Peyer's patch (tissue), 4 donors: ENCODE results near the gene ZDHHC17. TPM values are rescaled to one million over a fixed set of nuclear protein-coding genes. Genes with fewer than 3 reads are reported as not detected.

Source experiments
- DNase-seq, 3 donors: peaks; one replicate each; pipeline ENCODE4 v3.0.0-alpha.2; 2017 to 2019
- H3K27ac ChIP-seq, 4 donors: fragments of 200-600 bp; sonication (generic); one replicate each; pipeline ENCODE4 v1.5.1; 2016 to 2019
- H3K27me3 ChIP-seq, 2 donors: fragments of 200-600 bp; sonication (generic); one replicate each; pipeline ENCODE4 v1.5.1; 2019
- H3K36me3 ChIP-seq, 3 donors: fragments of 200-600 bp; sonication (generic); one replicate each; pipeline ENCODE4 v1.5.1; 2016 to 2019
- H3K4me1 ChIP-seq, 4 donors: fragments of 200-600 bp; sonication (generic); one replicate each; pipeline ENCODE4 v1.5.1; 2016 to 2019
- H3K4me3 ChIP-seq, 4 donors: fragments of 200-600 bp; sonication (generic); 1 replicate in 3 of 4; 2 replicates in 1 of 4; pipeline ENCODE4 v1.5.1; 2016 to 2019; ENCODE audit warnings: mild to moderate bottlenecking in 1 of 4
- H3K9me3 ChIP-seq, 4 donors: fragments of 200-600 bp; sonication (generic); one replicate each; pipeline ENCODE4 v1.5.1; 2016 to 2019; ENCODE audit warnings: mild to moderate bottlenecking in 1 of 4
- POLR2A ChIP-seq, 2 donors: fragments of 450-650 bp; IDR thresholded peaks; one replicate each; pipeline ENCODE4 v1.5.1; 2017; ENCODE audit warnings: antibody characterized with exemption in 2 of 2, mild to moderate bottlenecking in 2 of 2, moderate library complexity in 2 of 2
- total RNA-seq, 4 donors: library from RNA; depleted of rRNA; stranded (reverse); fragments of >200 nt; gene quantifications; one replicate each; pipeline ENCODE4 v1.1.0, GENCODE V29; 2016
- TF ChIP-seq, protein P1 (sequence below), 6 experiments: fragments of 450-650 bp in 4 of 6; fragments of 200-600 bp in 2 of 6; sonication (generic) in 1 of 6; IDR thresholded peaks; one replicate each; pipeline ENCODE4 v1.5.1; 2017 to 2019; ENCODE audit warnings: antibody characterized with exemption in 6 of 6, mild to moderate bottlenecking in 3 of 6, moderate library complexity in 1 of 6

The ZDHHC17 gene
- total RNA-seq, 4 donors from 2014 or later, result 14.7 to 88.3 (median 32.5) TPM

DNA sequence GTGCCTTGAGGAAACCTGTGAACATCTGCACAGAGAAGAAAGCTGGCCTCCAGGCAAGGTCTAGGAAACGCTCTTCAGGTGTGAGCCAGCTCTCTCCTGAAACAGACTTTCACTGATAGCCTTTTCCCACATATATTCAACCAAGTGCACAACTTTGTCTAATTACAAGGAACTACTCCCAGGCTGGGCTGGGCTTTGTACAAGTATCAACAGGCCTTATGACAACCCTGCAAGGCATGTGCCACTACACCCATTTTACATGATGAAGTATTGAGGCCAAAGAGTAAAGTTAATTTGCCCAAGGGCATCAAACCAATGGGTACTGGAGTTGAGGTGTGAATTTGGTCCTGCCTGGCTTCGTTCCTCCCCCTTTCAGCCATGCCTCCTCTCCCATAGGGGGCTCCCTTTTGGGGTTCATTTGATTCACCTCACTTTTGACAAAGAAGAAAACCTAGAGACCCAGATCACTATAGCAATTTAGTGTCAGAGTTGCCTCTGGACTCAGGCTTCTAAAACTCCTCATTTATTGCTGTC, 112.8 kb downstream of the ZDHHC17 start:
- H3K36me3 ChIP-seq, result no peaks in the 10 kb centered on the region
- H3K4me1 ChIP-seq, result peaks cover 0 to 3% (median 0%) of the 10 kb centered on the region in 4 donors
- H3K27me3 ChIP-seq, result no peaks in the 10 kb centered on the region
- TF ChIP-seq POLR2A (IDR thresholded peaks at IDR 0.05), result no peak
- TF ChIP-seq, protein P1, sequence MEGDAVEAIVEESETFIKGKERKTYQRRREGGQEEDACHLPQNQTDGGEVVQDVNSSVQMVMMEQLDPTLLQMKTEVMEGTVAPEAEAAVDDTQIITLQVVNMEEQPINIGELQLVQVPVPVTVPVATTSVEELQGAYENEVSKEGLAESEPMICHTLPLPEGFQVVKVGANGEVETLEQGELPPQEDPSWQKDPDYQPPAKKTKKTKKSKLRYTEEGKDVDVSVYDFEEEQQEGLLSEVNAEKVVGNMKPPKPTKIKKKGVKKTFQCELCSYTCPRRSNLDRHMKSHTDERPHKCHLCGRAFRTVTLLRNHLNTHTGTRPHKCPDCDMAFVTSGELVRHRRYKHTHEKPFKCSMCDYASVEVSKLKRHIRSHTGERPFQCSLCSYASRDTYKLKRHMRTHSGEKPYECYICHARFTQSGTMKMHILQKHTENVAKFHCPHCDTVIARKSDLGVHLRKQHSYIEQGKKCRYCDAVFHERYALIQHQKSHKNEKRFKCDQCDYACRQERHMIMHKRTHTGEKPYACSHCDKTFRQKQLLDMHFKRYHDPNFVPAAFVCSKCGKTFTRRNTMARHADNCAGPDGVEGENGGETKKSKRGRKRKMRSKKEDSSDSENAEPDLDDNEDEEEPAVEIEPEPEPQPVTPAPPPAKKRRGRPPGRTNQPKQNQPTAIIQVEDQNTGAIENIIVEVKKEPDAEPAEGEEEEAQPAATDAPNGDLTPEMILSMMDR (IDR thresholded peaks at IDR 0.05), result no peak
- H3K27ac ChIP-seq, result no peak overlapping the region
- H3K9me3 ChIP-seq, result no peaks in the 10 kb centered on the region
- H3K4me3 ChIP-seq, result no peak overlapping the region
- no peak for DNase-seq

DNA sequence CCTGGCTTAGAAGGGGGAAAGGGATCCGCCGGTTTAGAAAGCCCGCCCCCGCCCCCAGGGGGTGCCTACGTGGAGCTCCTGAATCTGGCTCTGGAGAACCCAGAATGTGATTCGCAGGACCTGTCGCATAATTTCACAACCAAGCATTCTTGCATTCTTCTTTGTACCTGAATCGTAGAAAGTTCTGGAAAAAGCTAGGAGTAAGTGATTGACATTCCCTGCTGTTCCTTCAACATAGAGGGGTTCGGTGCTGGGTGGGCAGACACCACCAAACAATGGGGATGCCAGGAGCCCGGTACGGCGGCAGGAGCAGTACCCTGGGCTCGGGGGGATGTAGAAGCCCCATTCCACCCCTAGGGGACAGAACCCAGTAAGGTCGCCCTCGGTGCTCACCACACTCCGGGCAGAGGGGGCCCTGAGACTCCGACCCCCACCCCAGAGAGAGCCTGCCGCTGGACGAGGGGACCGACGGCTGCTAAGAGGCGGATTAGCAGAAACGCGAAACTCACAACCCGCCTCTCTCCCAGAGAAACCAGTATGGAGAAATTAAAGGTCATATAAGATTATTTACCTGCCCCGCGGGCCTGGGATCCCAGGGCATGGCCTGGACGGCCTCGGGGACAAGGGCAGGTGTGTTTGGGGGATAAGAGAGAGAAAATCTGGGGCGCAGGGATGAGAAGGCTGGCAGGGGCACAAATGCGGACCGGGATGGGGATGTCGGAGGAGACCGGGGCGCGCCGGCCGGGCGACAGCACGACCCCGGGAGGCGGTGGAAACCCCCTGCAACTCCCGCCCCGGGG, 114.4 kb downstream of the ZDHHC17 start:
- peak overlapping the region; percentile 51 to 66 (median 60) for H3K4me3 ChIP-seq
- H3K36me3 ChIP-seq, result no peaks in the 10 kb centered on the region
- H3K27me3 ChIP-seq, result no peaks in the 10 kb centered on the region
- TF ChIP-seq, protein P1 (IDR thresholded peaks at IDR 0.05), result no peak
- TF ChIP-seq POLR2A (IDR thresholded peaks at IDR 0.05), result no peak
- no peaks in the 10 kb centered on the region for H3K9me3 ChIP-seq
- H3K4me1 ChIP-seq, result peaks cover 0 to 3% (median 0%) of the 10 kb centered on the region in 4 donors
- DNase-seq, result peak in 1 of 3 donors; percentile 50
- H3K27ac ChIP-seq, result peak overlapping the region; percentile 58 to 78 (median 74)

DNA sequence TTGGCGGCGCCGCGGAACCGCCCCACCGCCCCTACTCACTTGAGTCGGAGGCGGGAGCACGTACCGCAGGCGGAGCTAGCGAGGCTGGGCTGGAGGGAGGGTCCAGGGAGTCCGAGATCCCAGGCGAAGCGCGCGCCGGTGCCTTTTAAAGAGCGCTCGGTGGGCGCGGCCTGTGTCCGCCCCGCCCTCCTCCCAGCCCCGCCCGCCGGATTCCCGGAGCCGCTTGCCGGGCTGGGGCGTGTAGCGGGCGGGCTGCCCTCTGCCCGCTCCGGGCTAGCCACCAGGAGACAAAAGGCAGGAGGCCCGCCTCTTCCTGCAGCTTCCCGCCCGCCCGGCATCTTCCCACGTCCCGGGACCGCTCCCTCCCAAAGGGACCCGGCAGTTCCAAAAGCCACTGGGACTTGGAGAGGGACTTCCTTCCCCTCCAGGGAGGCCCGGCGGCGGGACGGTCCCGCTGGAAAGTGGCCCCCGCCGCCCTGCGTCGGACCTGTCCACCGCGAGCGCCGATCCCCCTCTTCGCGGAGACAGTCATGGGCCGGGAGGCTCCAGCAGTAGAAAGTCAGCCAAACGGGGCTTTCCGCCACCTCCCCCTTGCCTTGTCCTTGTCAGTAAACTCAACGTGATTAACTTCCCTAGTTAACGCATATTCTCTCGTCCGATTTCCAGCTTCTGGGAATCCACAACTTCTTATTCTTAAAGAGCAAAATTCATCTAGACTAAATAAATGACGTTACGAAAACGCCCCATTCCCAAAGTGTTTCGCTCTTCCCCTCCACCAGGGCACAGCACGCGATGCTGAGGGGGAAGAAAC, 115.2 kb downstream of the ZDHHC17 start, which contains the start of gene CSRP2:
Gene CSRP2, minus strand, starts transcription at position 121 of the 811 bp plus-strand sequence. CDS start 12,759 bp downstream, outside the sequence.
- no peaks in the 10 kb centered on the region for H3K27me3 ChIP-seq
- H3K4me1 ChIP-seq, result peaks cover 0 to 3% (median 0%) of the 10 kb centered on the region in 4 donors
- DNase-seq, result peak; percentile 48 to 92 (median 91)
- H3K4me3 ChIP-seq, result peak within 1 kb of the TSS; percentile 51 to 66 (median 60)
- TF ChIP-seq, protein P1 (IDR thresholded peaks at IDR 0.05), result peak in 2 of 6 experiments; percentile 15 to 22
- TF ChIP-seq POLR2A (IDR thresholded peaks at IDR 0.05), result peak in 1 of 2 donors; percentile 60
- H3K36me3 ChIP-seq, result no peaks in the 10 kb centered on the region
- H3K27ac ChIP-seq, result peak within 1 kb of the TSS; percentile 58 to 78 (median 74)
- no peaks in the 10 kb centered on the region for H3K9me3 ChIP-seq

DNA sequence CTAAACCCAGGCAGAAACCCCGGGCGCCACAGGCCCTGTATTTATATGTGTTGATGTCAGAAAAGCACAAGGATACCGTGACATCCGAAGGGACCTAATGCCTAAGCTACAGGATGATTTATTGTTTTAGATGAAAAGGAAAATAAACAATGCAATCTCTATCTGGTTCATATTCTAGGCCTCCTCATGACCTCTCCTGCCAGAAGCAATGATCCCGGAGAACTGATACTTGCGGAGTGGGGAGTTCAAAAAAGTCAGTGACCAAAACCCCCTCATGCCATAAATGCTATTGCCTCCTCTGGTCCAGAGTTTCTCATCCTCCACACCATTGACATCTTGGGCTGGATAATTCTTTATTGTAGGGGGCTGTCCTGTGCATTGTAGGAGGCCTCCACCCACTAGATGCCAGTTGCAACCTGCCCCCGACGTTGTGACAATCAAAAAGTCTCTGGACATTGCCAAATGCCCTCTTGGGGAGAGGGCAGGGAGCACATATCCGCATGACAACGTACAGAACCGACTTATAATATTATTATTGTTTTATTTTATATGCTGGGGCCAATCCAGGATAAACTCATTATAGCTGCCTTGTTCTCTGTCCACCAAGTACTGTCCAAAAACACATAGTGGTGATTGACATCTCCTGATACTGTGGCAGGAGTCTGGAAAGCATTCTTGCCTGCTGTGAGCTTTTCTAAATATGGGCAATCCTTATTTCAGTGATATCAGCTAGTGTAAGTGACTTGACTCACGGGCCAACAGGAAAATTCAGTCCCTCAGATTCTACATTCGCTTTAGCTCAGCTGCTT, 116.0 kb downstream of the ZDHHC17 start:
- DNase-seq, result no peak
- Histone ChIP-seq H3K36me3 (no peaks in the 10 kb centered on the region), H3K9me3 (no peaks in the 10 kb centered on the region), H3K27me3 (no peaks in the 10 kb centered on the region), H3K4me3 (peak overlapping the region; percentile 51 to 66 (median 60)), H3K4me1 (peaks cover 0 to 3% (median 0%) of the 10 kb centered on the region in 4 donors), H3K27ac (peak overlapping the region; percentile 58 to 78 (median 74))
- TF ChIP-seq, protein P1 (IDR thresholded peaks at IDR 0.05), result peak in 1 of 6 experiments; percentile 9
- no peak for TF ChIP-seq POLR2A (IDR thresholded peaks at IDR 0.05)
